HG02852 (cell line): ENCODE measurements around the gene ELAPOR2.
"Not testable (repeated sequence)": the region's sequence is repeated elsewhere in the genome, so short reads cannot be mapped to it uniquely, and the experiment has no call there.

ENCODE experiments used
- ATAC-seq: cut with Tn5 transposase; IDR thresholded peaks from one replicate; pipeline ENCODE4 v1.9.1; 2021; ENCODE audit warnings: mild to moderate bottlenecking, moderate library complexity; ENCODE audit not compliant: unreplicated experiment

The ELAPOR2 gene, protein sequence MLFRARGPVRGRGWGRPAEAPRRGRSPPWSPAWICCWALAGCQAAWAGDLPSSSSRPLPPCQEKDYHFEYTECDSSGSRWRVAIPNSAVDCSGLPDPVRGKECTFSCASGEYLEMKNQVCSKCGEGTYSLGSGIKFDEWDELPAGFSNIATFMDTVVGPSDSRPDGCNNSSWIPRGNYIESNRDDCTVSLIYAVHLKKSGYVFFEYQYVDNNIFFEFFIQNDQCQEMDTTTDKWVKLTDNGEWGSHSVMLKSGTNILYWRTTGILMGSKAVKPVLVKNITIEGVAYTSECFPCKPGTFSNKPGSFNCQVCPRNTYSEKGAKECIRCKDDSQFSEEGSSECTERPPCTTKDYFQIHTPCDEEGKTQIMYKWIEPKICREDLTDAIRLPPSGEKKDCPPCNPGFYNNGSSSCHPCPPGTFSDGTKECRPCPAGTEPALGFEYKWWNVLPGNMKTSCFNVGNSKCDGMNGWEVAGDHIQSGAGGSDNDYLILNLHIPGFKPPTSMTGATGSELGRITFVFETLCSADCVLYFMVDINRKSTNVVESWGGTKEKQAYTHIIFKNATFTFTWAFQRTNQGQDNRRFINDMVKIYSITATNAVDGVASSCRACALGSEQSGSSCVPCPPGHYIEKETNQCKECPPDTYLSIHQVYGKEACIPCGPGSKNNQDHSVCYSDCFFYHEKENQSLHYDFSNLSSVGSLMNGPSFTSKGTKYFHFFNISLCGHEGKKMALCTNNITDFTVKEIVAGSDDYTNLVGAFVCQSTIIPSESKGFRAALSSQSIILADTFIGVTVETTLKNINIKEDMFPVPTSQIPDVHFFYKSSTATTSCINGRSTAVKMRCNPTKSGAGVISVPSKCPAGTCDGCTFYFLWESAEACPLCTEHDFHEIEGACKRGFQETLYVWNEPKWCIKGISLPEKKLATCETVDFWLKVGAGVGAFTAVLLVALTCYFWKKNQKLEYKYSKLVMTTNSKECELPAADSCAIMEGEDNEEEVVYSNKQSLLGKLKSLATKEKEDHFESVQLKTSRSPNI

DNA sequence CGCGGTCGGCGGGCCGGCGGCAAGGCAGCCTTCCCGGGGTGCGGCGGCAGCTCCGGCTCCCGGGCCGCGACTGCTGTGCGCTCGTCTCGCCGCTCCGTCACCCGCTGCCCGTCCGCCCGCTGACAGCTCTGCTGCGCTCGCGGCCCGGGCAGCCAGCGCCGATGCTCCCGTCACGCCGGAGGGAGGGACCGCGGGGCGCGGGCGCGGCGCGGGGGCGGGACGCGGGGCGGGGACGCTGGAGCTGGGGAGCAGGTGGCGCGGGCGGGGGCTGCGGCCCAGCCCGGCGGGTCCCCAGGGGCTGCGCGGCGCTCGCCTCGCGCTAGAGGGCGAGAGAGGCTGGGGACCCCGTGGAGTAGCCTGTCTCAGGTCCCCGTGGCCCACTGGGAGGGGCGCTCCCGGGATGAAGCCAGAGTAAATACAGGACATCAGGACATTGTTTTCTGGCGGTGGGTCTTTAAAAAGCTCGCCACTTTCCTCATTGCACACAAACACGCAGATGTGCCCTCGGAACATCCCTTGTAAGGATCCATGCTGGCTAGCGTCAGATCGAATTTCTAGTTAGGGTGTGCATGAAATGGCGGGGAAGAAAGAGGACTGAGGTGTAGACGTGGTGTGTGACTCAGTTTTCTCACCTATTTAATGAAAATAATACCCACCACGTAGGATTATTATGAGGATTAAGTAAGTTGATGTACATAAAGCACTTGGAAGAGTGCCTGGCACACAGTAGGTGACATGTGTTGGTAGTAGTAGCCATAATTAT, at the start of gene ELAPOR2:
ELAPOR2 (minus strand) TSS at position 130 of the 763 bp plus-strand sequence. CDS start 141 bp downstream, outside the sequence.
- ATAC-seq = peak; percentile 96

DNA sequence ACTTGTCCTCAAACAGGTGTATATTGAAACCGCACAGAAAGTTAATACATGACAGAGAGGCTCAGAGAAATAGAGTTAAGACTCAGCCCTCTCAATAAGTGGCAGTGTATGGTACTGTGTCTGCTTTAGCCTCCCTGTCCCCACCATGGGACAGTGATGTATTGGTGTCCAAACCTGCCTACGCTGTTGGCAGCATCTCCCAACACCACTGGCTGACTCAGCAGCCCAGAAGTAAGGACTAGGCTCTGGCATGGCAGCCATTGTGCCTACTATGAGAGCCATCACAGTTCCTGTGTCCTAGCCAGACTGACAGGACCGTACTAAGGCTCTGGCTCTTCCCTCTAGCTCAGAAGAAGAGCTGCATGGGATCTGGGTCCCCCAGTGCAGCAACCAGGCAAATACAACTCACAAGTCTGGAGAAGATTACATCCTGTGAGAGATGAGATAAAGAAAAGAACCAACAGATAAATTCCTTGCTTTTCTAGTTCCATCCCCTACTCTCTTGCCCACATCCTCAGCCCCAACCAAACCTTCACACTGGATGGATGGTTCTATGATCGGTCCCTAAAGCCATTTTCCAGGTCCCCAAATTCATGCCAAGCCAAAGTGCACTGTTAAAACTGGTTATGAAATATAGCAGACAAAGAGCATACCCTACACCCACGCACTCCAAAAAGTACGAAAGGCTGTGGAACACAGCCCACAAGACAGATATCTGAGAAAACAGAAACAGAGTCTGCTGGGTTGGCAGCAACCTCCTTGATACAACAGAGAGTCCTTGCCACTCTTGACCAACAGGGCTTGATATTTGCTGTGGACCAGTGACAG, 48.7 kb upstream of the ELAPOR2 start:
- ATAC-seq = no peak

DNA sequence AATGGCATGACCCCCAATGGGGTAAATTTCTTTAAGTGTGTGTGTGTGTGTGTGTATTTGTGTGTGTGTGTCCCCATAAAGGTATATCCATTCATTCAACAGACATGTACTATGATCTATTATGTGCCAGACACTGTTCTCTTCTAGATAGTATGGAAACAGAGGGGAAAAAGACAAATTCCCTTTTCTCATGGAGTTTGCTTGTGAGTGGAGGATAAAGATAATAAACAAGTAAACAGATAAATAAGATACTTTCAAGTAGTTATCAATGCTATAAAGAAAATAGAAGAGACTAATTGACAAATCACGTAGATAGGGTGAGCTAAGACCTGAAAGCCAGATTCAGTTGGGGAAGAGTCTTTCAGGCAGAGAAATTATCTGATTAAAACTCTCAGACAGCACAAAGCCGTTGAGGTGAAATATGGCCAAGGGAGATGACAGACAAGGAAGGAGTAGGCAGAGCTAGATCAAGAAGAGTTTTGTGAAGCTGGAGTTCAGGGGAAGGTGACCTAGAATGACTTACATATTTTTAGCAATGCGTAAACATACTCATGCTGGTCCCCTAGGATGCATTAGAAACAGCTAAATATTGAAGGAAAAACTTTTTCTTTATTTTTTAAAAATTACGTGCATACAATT, 47.6 kb upstream of the ELAPOR2 start:
- no peak for ATAC-seq

DNA sequence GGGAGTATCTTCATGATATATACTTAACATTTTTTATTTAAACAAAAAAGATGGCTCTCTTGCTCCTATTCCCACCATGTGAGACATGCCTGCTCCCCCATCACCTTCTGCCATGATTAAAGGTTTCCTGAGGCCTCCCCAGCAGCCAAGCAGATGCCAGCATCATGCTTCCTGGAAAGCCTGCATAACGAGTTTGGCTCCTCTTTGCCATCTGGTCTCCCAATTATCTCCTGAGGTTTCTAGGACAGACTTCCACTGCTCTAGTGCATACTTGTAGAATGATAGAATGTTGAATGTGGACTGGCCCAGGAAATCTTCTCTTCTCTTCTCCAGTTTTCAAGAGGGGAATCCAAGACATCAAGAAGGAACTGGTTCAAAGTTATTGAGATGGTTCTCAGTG, 45.9 kb upstream of the ELAPOR2 start:
- ATAC-seq = no peak

DNA sequence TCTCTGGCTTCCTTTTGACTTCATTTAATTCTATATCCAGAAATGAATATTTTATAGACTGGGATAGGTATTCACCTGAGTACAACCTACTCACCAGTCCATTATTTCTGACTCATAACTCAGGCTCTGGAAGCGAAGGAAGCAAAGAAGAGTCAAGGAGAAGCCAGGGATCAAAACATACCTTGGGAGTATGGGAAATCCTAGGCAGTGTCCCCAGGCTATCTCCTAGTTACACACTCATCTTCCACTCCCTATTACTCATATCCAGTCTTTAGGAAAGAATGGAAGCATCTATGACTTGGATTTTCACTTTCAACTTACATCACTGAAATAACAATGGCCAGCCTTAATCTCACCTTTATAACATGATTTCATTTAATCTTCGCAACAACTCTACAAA, 40.9 kb upstream of the ELAPOR2 start:
- no peak for ATAC-seq

DNA sequence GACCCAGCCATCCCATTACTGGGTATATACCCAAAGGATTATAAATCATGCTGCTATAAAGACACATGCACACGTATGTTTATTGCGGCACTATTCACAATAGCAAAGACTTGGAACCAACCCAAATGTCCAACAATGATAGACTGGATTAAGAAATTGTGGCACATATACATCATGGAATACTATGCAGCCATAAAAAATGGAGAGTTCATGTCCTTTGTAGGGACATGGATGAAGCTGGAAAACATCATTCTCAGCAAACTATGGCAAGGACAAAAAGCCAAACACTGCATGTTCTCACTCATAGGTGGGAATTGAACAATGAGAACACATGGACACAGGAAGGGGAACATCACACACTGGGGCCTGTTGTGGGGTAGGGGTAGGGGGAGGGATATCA, 37.9 kb upstream of the ELAPOR2 start:
- not testable (repeated sequence) for ATAC-seq

DNA sequence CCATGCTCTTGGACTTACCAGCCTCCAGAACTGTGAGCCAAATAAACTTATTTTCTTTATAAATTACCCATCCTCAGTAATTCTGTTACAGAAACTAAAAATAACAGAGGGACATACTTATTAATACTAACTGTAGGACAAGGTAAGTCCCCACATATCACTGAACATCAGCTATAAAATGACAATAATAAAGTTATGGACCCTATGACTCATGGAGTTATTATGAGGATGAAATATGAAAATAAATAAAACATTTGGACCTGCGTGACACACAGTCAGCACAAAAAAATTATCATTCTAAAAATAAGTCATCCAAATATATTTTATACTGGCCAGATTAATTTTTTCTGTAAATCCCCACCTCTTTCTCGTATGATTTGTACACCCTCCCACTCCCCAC, 34.9 kb upstream of the ELAPOR2 start:
- ATAC-seq = no peak

DNA sequence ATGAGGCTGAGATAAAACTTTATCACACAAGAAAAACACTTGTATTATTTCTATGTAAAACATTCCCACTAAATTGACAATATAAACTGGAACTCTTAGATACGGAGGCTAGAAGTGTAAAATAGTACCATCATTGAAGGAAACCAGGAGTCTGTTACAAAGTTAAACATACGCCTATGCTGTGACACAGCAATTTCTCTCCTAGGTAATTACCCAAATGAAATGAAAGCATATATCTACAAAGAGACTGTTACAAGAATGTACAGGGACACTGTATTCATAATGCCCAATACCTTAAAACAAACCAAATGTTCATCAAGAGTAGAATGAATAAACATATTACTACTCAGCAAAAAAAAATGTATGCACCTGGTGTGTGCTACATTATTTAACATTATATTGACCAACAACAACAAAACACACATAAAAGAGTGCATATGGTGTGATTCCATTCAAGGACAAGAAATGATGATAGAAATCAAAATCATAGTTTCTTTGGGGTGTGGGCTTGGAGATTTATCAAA, 33.2 kb upstream of the ELAPOR2 start:
- no peak for ATAC-seq

DNA sequence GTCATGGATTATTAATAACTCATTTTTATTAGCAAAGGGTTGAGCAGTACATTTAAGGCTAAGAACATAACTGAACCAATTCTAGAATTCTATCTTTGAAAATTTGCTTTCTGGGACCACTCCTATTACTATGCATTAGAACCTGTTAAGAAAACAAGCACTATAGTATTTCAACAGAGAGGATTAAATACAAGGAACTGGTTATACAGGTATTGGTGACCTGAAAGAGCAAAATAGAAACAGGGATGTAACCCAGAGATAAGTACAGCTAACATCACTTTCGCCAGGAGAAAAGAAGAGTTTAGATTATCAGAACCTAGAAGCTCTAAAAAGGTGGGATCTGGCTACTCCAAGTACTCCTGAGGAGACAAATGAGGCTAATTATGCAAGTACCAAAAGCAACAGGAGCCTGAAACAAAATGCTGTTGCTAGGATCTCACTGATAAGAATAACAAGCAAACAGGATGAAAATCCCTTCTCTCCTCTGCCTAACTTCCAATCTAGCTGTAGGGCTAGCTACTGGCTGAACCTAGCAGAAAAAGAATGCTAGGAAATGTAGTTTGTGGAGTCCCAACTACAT, 32.1 kb upstream of the ELAPOR2 start:
- no peak for ATAC-seq

DNA sequence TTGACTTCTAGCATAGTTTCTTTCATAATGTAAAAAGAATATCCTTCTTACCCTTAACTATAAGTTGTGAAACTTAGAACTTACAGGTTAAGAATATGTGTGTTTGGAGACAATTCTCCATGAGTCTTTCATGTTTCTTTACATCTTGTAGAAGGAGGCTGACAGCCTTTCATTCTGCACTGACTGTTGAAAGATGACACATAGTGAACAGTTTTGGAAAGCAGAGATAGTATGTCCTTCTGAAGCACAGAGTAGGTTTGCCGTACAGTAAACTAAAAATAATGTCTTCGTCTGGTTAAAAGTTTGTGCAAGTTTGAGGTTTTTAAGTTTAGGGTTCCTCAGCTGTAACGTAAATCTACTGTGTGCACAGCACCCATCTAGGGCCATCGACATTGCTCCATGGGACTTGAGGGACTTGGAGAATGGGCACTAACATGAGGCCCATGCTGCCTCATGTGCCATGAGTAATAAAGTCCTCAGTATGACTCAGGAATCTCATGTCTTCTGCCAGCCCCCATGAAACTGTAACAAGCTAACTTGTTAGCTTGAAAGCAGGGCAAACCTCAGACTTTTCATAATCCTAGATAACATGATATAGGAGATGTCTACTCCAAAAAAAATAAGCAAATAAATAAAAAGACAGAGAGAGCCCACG, 24.5 kb upstream of the ELAPOR2 start:
- ATAC-seq = no peak

DNA sequence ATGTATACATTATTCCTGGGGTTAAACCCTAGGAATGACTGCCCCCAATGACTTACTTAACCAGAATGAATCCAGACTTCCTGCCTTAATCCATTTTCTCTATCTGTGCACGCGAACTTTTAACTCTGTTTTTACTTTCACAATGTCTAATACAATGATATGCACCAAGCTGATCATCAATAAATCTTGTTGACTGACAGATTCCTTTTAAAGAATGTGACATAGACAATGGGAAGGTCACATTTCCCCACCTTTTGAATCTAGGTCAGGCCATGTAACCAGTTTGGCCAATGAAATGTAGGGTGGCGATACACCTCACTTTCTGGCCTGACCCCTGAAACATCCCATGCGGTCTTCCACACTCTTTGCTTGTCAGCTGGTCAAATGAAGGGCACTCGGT, 23.2 kb upstream of the ELAPOR2 start:
- no peak for ATAC-seq

DNA sequence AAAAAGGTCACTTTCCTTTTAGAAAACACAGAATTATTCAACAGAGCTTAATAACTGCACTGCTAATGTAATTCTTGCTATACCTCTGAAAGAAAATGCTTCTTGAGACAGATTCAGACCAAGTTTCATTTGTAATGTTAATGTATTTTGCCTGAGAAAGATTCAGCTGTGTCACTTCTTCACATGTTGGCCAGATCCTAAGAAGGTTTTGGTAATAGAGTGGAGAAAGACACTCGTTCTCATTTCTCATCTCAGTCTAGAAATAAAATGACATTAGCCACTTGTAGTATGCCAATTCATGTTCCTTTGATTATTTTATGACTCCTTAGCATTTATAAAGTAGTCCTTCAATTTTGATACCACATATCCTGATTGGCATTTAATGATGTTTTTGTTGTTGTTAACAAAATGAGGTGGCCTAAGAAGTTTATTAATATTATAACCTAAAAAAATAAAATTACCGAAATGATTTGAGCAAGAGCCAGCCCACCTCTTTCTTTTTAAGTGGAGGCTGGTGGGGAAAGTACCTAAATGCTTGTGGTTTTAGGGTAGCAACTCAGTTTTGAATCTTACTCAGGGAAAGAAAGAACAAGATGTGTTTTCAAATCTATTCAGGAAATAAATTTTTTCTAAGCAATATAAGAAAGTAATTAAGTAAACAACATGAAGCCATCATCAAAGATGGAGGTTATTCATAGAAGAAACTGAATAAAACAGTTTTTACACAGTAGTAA, 16.4 kb upstream of the ELAPOR2 start:
- no peak for ATAC-seq

DNA sequence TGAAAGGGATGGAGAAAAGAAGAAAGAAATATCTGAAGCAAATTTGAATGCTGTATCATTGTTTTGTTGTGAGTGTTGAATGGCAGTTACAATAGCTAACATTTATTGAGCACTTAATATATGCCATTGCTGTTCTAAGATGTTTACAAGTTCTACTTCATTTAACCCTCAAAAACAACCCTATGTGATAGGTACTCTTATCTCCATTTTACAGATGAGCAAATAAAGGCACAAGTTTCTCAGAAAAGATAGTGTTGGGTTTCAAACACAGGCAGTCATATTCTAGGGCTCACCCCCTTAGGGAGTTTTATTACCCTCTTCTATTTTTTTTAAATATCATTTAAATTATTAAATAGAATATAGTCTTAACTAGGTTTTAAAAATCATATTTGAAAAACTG, 8.3 kb upstream of the ELAPOR2 start:
- ATAC-seq = no peak

DNA sequence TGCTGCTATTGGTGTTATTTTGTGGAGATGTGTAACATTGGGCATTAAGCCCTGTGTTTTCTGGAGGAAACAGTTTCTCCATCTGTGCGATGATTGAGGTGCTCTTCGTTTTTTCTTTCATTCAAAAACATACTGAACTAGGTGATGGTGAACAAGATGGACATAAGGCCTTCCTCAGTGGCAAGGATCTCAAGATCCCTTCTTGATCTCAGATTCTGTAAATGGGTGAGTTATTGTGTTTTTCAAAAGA, 759 bp upstream of the ELAPOR2 start:
- no peak for ATAC-seq

DNA sequence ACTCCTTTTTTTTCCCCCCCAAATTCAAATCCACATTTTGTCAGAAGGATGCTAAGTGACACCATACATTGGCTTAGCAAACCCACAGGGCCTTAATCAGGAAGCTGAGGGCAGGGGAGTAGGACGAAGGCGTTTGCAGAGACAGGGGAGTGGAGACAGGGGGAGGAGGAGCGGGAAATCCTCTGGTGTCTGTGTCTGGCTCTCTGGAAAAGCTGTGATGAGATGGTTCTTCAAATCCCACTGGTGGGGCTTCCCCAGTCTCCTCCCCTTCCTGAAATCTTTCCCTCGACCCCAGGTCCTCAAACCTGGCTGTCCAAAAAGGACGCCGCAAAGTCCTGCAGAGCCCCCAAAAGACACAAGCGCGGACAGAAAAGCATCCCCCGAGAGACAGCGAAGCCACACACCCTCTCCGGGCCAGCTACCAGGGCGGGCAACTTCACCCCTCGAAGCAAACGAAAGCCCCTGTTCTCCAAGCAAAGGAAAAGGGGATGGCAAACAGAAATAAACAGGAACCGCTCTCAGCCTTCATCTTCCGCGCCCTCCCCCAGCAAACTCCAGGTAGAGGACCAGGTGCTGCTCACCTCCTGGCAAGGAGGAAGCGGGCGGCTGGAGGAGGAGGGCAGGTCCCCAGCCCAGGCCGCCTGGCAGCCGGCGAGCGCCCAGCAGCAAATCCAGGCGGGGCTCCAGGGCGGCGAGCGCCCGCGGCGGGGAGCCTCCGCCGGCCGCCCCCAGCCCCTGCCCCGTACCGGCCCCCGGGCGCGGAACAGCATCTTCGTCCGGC, 520 bp downstream of the ELAPOR2 start:
- ATAC-seq = peak; percentile 44

DNA sequence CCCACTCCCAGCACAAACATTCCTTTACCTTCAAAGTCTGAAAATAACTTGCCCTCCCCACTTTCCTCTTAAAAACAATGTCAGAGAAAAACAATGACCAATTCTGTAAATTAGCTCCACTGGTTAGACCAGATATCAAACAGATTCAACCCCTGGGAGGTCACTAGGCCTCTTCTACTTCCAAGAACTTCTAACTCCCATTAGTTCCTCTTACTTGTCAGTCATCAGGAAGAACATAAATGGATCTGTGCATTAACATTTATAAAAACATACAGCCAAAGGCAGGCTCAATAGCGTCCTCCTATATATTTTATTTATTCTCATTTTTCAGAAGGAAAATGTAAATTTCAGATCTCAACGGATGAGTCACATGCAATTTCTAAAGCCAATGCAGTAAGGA, 2.2 kb downstream of the ELAPOR2 start:
- ATAC-seq = no peak

DNA sequence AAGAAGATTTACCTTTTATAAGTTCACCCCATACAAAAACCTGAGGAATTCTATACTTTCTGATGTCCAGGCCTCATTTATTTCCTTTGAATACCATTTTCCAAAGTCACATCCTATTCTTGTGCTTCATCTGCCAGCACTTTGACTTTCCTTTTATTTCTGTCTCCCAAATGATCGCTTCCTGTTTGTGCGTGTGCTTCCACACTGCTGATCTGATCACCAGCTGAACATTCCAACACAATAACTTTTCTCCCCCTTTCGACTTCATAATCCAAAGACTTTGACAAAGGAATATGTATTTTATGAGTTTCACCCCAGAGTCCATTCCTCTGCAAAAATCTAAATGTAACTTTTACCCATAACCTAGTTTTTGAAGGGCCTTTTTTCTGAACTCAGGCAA, 3.1 kb downstream of the ELAPOR2 start:
- ATAC-seq = no peak
